GM19099 (cell line): ENCODE data around the gene PDZD4.

Source experiments
- POLR2A ChIP-seq: IDR thresholded peaks from 3 replicates; pipeline ENCODE4 v1.6.1; 2011; ENCODE audit warnings: low read depth; ENCODE audit not compliant: insufficient read length; ENCODE audit errors: extremely low read depth

Gene PDZD4

GRCh38 chrX:153762626-153763173 lies 67.6 kb downstream of the PDZD4 start:
- TF ChIP-seq POLR2A, result no peak

- no peak for TF ChIP-seq POLR2A
These were observed 68.5 kb downstream of the PDZD4 start for GRCh38 chrX:153761863-153762262.

DNA sequence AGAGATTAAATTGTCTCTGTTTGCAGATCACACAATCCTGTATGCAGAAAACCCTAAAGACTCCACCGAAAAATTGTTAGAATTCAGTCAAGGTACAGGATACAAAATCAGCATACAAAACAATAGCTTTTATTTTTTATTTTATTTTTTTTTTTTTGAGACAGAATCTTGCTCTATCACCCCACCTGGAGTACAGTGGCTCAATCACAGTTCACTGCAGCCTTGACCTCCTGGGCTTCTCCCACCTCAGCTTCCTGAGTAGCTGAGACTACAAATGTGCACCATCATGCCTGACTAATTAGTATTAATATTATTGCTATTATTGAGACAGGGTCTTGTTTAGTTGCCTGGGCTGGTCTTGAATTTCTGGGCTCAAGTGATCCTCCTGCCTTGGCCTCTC lies 75.2 kb downstream of the PDZD4 start:
- no peak for TF ChIP-seq POLR2A
